Inflammatory macrophage treated with lipopolysaccharide for 1 hour (primary cell): Measurements from ENCODE around the gene SF3B3.
"Not testable (repeated sequence)": the region's sequence is repeated elsewhere in the genome, so short reads cannot be mapped to it uniquely, and the experiment has no call there.

Experiments
- DNase-seq, 2 donors: peaks; one replicate each; pipeline ENCODE4 v3.0.0-alpha.2; 2020 to 2022

Gene SF3B3

DNA sequence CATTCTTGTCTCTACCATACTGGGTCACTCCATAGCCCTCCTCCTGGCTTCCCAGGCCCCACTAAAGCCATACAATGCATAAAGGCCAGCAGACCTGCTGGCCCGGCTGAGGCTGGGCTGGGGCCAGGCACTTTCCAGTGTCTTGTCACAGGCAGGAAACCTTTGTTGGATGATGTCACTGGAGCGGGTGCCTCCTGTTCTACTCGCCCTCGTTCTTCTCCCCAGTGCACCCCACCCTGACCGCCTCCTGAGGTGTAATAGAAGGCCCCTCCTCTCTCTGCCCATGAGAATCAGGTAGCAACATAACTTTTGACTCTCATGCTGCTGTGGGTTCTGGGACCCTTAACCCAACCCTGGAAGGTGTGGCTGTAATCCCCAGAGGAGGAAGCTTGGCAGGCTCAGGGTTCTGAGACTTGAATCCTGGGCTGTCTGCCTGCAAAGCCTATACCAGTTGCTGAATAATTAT is 68.5 kb downstream of the SF3B3 start:
- no peak for DNase-seq

DNA sequence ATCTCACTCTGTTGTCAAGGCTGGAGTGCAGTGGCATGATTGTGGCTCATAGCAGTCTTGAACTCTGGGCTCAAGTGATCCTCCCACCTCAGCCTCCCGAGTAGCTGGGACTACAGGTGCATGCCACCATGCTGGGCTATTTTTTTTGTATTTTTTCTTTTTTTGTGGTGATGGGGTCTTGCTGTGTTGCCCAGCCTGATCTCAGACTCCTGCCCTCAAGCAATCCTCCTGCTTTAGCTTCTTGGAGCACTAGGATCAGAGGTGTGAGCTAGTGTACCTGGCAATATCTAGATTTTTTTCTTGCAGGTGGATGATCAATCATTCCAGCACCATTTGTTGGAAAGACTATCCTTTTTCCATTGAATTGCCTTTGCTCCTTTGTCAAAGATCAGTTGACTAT is 69.9 kb downstream of the SF3B3 start:
- DNase-seq = no peak

DNA sequence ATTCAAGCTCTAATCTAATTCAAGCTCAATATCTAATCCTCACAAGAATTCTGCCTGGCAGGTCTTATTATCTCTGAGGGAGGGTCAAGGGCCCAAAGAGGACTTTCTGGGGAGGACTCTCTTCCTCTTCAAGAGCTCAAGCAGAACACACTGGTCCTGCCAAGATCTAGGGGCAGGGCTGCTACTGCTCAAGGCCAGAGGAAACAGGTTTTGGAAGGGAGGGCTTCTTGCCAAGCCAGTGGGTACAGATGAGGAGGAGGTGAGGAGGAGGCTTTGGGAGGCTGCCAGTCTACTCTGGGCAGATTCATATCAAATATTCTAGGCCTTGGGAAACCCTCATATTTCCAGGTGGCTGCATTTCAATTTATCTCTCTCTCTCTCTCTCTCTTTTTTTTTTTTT is 71.0 kb downstream of the SF3B3 start:
- DNase-seq = no peak

DNA sequence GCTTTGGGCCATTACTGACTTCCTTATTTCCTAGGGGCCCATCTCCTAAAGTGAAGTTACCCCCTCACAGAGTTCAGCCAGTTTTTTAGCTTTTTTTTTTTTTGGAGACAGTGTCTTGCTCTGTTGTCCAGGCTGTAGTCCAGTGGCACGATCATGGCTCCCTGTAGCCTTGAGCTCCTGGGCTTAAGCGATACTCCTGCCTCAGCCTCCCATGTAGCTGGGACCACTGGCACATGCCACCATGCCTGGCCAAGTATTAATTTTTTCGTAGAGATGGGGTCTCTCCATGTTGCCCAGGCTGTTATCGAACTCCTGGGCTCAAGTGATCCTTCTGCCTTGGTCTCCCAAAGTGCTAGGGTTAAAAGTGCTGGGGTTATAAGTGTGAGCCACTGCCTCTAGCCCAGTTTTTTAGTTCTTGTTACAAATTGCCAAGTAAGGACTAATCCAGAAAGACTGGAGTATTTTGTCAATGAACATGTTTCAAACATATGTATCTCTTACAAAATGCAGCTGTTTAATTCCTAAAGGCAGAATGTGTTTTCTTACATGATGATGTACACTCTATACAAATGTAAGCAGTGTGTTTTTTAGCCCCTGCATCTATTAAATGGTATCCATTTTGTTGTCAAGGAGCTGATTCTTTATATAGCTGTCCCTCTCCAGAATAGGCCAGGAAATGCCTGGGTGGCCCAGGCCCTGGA is 73.7 kb downstream of the SF3B3 start:
- no peak for DNase-seq

DNA sequence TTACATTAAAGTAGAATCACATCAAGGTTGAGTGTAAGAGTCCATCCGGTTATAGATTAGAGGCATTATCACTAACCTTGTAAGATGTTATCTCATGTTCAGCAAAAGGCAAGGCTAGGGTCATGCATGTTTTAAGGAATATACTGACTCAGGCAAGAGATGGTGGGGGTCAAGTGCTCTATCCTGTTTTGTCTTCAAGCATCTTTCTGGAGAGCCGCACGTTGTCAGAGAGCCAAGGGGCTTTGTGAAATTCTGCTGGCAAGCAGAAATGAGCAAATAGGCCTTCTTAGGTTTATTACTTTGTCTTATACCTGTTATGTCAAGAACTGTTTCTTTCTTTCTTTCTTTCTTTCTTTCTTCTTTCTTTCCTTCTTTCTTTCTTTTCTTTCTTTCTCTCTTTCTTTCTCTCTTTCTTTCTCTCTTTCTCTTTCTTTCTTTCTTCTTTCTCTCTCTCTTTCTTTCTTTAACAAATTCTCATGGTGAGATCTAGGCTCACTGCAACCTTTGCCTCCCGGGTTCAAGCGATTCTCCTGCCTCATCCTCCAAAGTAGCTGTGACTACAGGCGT is 75.4 kb downstream of the SF3B3 start:
- no peak for DNase-seq

DNA sequence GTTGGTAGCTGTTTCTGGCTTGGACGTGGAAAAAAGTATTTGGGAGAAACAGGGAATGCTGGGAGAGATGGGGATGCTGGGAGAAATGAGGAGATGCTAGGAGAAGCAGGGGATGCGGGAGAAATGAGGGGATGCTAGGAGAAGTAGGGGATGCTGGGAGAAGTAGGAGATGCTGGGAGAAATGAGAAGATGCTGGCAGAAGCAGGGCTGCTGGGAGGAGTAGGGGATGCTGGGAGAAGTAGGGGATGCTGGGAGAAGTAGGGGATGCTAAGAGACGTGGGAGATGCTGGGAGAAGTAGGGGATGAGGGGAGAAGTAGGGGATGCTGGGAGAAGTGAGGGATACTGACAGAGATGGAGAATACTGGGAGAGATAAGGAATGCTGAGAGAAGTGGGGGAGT is 77.1 kb downstream of the SF3B3 start:
- DNase-seq = no peak

DNA sequence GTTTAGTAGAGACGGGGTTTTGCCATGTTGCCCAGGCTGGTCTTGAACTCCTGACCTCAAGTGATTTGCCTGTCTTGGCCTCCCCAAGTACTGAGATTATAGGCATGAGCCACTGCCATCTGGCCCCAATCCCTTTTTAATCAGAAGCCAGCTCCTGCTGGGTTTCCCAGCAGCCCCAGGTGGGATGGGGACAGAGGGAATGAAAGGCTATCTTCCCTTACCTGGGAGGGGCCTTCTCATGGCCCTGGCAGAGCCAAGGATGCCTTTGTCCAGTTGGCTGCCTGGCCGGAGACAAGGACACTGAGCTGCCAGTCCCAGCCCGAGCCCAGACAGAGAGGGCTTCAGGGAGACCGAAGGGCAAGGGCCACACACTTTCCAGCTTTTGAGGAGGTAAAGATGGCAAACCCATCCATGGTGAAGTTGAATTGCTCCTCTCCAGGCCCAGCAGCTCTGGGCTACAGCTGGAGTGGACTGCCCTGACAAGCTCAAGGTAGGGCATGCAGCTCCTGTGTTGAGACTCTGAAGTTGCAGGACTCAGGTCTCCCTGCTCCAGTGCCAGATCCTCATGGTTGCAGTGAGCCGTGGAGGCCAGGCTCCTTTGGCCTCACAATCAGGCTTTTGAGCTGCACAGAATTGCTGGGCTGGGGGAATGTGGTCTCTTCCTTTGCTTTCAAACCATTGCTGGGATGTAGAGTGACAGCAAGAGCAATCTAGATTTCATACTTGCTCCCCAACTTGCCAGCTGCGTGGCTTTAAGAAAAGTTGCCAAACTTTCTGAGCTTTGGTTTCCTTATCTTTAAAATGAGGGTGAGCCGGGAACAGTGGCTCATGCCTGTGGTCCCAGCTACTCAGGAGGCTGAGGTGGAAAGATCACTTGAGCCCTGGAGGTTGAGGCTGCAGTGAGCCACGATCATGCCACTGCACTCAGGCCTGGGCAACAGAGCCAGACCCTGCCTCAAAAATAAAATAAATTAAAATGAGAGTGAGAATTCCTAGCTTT is 78.3 kb downstream of the SF3B3 start:
- DNase-seq = no peak

DNA sequence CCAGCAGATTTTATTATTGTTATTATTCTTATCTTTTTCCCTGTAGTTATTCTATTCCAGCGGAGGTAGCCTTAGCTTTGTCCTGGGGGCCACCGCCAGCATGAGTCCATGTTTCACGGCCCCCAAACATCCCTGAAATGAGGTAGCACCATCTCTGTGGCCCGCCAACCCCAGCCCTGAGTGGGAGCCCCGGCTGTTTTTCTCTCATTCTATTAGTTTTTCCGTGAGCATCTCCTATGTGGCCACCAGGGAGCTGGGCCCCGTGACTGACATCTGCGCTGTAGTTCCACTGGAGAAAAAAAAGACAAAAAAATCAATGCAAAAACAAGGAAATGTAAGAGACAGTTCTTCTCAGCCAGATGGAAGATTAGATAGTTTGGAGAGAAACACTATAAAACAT is 79.2 kb downstream of the SF3B3 start:
- no peak for DNase-seq

DNA sequence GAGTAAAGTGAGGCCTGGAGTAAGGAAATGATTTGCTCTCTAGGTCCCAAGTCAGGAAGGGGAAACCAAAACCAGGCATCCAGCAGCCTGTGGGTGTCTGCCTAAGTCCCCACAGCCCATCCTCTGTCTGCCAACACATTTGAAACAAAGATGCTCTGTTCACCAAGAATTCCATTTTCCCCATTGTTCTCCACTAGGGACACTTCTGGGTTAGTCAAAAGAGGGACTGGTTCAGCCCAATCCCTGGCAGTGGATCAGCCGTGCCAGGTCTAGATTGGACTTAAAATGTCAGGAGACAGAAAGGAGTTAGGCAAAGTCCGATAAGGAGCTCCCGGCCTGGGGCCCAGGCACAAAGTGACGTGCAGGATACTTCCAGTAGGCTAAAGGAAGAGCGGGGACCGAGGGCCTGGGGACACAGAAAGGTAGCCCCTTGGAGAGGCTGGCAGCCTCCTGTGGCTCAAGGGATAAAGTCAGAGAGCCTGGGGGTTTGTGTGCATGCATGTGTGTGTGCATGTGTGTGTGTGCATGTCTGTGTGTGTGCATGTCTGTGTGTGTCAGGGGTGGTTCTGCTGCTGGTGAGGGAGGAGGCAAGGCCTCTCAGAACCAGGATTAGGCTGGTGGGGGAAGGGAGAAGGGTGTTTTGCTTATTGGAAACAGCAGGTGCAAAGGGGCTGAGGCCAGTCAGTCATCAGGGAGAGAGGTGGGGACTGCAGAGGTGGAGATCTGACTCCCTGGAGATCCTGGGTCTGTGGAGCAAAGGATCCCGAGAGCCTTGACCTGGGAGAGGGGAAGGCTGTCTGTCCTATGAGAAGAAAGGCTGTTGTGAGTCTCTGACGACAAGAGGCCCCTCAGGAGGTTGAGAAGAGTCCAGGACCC is 81.0 kb downstream of the SF3B3 start:
- no peak for DNase-seq

DNA sequence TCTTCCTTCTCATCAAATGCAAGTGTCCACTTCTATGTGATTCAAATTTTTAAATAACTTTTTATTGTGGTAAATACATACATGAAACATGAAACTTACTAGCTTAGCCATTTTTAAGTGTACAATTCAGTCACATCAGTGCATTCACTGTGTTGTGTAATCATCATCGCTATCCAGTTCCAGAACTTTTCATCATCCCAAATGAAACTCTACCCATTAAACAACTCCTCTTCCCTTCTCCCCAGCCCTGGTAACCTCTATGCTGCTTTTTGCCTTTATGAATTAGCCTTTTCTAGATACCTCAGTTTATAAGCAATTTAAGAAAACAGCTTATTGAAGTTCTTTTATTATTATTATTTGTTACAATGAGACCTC is 81.7 kb downstream of the SF3B3 start:
- no peak for DNase-seq

DNA sequence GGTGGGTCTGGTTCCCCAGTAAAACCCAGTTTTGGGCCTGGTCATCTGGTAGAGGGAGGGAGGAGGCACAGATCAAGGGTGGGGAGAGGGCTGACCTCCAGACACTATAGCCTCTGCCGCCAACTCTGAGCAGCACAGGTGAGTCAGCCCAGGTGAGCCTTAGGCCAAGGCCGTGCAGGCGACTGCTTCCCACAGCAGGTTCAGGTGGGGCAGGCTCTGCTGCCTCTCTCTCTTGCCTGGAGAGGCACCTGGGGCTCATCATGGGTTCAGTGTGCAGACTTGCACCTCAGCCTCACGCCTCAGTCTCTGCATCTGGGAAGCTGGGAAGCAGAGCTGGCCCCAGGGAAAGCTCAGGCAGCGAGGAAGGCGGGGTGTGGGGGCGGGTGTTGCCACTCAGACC is 84.9 kb downstream of the SF3B3 start:
- no peak for DNase-seq

DNA sequence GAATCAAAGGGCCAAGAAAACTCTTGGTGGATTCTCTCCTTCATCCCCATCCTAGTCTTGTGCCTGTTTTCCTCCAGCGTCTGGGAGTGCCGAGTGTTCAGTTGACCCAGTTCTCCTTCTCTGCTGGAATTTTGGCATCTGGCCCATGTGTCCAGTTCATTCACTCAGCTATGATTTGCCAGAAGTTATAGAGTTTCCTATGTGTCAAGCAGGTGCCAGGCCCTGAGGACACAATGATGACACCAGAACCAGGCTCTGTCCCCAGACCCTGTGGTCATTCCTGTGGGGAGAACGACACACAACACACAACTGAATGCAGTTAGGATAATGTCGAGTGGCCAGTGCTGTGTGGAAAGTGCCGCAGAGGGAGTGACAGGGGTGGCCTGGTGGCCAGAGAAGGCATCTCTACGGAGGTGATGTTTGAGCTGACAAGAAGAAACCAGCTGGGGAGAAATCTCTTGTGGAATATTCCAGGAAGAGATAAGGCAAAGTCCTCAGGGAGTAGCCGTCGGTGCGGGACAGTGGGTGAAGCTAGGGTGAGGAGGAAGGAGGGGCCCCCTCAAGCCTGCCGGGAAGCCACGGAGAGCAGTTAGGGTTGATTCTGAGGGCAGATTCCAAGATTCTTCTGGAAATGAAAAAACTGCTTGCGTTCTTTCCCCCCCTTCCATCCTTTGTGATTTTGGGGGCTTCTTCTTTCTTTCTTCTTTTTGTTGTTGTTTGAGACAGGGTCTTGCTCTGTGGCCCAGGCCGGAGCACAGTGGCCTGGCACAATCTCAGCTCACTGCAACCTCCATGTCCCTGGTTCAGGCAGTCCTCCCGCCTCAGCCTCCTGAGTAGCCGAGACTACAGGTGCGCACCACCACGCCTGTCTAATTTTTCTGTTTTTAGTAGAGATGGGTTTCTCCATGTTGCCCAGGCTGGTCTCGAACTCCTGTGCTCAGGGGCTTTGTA is 86.9 kb downstream of the SF3B3 start:
- DNase-seq = no peak

DNA sequence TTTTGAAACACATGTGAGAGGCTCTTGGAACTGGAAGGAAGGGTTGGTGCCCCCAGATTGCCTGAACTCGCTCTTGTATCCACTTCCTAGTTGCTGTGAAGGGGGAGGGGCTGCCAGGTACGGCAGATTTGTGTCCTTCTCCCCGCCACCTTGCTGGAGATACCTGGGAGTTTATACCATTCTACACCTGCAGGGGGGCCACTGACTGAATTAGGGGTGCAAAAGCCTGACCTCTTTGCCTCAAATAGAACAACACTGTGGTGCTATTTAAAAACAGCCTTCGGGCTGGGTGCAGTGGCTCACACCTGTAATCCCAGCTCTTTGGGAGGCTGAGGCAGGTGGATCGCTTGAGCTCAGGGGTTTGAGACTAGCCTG is 87.6 kb downstream of the SF3B3 start:
- no peak for DNase-seq

DNA sequence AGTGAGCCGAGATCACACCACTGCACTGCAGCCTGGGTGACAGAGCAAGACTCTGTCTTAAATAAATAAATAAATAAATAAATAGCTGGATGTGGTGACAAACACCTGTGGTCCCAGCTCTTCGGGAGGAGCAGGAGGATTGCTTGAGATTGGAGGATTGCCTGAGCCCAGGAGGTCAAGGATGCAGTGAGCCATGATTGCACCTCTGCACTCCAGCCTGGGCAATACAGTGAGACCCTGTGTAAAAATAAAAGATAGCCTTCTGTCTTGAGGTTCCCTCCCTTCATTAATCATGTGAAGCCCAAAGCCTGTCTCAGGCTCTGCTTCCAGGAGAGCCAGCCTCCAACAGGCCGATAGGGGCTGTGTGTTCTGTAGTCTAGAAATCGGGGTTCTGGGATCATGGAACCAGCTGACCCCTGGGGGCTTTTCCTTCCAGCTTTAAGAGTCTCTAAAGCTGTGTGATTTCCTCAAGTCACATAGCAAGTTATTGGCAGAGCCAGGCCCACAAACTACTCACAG is 88.2 kb downstream of the SF3B3 start:
- DNase-seq = no peak

DNA sequence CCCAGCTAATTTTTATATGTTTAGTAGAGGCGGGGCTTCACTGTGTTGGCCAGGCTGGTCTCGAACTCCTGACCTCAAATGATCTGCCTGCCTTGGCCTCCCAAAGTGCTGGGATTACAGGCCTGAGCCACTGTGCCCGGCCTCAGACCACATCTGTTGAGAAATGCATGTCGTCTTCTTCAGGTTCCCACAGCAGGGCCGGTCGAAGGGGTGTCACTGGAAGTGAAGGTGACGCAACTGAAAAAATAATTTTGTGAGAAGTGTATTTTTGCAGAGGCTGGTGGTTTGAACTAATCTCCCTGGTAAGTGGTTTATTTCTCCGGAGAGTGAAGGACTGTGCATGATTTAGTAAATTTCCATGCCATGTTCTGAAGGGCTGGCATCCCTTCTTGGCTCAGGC is 89.3 kb downstream of the SF3B3 start:
- DNase-seq = no peak

DNA sequence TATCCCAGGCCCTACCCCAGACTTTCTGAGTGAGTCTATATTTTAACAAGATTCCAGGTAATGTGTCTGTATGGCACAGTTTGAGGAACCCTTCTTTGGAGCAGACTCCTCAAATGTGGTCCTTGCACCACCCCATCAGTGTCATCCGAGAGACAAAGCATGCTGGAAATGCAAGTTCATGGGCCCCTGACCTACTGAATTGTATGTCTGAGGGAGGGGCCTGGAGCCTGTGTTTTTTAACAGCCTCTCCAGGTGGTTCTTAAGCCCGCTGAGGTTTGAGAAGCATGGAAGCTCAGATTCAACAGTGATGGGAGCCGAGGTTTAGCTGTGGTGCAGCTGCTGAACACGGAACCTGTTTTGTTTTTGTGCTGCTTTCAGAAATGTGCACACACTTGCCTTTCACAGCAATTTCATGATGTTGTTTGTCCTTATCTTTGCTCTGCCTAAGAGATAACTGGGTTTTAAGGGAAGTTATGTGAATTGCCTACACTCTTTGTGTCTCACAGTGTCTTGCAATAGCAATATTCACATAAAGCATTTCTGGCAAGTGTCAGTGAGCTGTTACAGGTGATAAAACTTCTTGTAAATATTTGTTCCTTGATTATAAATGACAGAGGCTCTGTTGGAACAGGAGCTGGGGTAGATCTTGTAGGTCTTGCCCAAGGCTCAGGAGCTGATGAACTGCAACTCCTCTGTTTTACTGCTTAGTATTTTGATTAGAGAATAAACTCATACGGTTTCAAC is 90.8 kb downstream of the SF3B3 start:
- DNase-seq = no peak

DNA sequence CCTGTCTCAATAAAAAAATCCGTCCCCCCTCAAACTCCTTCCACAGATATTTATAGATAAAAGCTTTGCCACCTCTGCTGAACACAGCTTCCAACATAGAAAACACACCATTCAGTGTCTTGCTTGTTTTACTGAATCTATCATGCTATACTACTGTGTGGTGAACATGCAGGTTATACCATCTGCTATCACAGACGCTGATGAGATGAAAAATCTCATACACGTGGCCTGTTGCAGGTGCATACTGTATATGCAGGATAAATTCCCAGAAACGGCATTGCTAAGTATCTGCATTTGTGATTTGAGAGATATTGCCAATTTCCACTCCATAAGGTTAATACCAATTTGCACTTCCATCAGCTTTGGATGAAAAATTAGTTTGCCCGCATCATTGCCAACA is 92.3 kb downstream of the SF3B3 start:
- DNase-seq = no peak

DNA sequence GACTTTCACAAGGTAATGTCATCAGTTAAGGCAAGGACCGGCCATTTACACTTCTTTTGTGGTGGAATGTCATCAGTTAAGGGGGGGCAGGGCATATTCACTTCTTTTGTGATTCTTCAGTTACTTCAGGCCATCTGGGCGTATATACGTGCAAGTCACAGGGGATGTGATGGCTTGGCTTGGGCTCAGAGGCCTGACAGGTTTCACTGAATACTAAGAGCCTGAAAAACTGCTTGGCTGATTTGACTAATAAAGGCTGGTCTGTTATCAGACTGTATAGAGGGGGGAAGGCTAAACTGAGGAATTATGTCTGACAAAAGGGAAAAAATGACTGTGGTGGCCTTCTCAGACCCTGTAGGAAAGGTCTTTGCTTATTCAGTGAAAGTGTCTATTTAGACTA is 98.2 kb downstream of the SF3B3 start:
- not testable (repeated sequence) for DNase-seq
